ENCODE results near the gene VTA1.

DNA sequence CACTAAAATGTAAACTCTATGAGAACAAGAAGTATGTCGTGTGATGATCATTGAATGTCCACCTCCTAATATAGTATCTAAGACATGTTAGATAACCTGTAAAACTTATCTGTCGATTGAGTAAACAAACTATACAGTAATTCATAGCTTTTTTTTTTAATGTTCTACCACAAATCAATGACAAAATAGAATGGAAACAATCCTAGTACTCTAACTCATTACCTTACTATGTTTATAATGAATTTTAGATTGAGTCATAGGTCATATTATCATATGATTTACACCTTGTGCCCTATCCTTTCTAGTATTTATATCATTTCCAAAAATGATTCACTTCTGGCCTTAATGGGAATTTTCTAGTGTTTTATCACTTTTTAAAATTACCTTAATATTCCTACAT lies 6.1 kb downstream of the VTA1 start:
- TF ChIP-seq, protein P1, sequence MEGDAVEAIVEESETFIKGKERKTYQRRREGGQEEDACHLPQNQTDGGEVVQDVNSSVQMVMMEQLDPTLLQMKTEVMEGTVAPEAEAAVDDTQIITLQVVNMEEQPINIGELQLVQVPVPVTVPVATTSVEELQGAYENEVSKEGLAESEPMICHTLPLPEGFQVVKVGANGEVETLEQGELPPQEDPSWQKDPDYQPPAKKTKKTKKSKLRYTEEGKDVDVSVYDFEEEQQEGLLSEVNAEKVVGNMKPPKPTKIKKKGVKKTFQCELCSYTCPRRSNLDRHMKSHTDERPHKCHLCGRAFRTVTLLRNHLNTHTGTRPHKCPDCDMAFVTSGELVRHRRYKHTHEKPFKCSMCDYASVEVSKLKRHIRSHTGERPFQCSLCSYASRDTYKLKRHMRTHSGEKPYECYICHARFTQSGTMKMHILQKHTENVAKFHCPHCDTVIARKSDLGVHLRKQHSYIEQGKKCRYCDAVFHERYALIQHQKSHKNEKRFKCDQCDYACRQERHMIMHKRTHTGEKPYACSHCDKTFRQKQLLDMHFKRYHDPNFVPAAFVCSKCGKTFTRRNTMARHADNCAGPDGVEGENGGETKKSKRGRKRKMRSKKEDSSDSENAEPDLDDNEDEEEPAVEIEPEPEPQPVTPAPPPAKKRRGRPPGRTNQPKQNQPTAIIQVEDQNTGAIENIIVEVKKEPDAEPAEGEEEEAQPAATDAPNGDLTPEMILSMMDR (IDR thresholded peaks at IDR 0.05; ENCODE audit: low read depth, low read length, missing input control): no peak
- TF ChIP-seq JUND (IDR thresholded peaks at IDR 0.05) (no peak), RAD21 (IDR thresholded peaks at IDR 0.05) (no peak), TAF1 (conservative IDR thresholded peaks at IDR 0.05) (no peak)
- TF ChIP-seq, protein P2, sequence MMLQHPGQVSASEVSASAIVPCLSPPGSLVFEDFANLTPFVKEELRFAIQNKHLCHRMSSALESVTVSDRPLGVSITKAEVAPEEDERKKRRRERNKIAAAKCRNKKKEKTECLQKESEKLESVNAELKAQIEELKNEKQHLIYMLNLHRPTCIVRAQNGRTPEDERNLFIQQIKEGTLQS (IDR thresholded peaks at IDR 0.05): no peak
- TF ChIP-seq, protein P3, sequence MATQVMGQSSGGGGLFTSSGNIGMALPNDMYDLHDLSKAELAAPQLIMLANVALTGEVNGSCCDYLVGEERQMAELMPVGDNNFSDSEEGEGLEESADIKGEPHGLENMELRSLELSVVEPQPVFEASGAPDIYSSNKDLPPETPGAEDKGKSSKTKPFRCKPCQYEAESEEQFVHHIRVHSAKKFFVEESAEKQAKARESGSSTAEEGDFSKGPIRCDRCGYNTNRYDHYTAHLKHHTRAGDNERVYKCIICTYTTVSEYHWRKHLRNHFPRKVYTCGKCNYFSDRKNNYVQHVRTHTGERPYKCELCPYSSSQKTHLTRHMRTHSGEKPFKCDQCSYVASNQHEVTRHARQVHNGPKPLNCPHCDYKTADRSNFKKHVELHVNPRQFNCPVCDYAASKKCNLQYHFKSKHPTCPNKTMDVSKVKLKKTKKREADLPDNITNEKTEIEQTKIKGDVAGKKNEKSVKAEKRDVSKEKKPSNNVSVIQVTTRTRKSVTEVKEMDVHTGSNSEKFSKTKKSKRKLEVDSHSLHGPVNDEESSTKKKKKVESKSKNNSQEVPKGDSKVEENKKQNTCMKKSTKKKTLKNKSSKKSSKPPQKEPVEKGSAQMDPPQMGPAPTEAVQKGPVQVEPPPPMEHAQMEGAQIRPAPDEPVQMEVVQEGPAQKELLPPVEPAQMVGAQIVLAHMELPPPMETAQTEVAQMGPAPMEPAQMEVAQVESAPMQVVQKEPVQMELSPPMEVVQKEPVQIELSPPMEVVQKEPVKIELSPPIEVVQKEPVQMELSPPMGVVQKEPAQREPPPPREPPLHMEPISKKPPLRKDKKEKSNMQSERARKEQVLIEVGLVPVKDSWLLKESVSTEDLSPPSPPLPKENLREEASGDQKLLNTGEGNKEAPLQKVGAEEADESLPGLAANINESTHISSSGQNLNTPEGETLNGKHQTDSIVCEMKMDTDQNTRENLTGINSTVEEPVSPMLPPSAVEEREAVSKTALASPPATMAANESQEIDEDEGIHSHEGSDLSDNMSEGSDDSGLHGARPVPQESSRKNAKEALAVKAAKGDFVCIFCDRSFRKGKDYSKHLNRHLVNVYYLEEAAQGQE (IDR thresholded peaks at IDR 0.05): no peak
